GM23248 (cell line): ENCODE measurements around the gene SGCA. TPM values are rescaled to one million over a fixed set of nuclear protein-coding genes. Genes with fewer than 3 reads are reported as not detected.

Source experiments
- DNase-seq: peaks from one replicate; pipeline ENCODE4 v3.0.0-alpha.2; 2015
- H2AFZ ChIP-seq: fragments of 200-600 bp; sonication (generic); 2 replicates; pipeline ENCODE4 v1.6.1; 2016; ENCODE audit warnings: antibody characterized with exemption
- H3F3A ChIP-seq: fragments of 200-600 bp; sonication (generic); 2 replicates; pipeline ENCODE4 v1.6.1; 2016; ENCODE audit warnings: mild to moderate bottlenecking, antibody characterized with exemption, mixed run types; ENCODE audit not compliant: insufficient read depth
- H3K27ac ChIP-seq: fragments of 200-600 bp; sonication (generic); 2 replicates; pipeline ENCODE4 v1.5.1; 2016; ENCODE audit warnings: mild to moderate bottlenecking
- H3K27me3 ChIP-seq: fragments of 200-600 bp; sonication (generic); replicated peaks from 2 replicates; pipeline ENCODE4 v1.6.1; 2016; ENCODE audit warnings: mild to moderate bottlenecking; ENCODE audit not compliant: insufficient read depth
- H3K36me3 ChIP-seq: fragments of 200-600 bp; sonication (generic); 2 replicates; pipeline ENCODE4 v1.6.1; 2016; ENCODE audit warnings: low read depth, mild to moderate bottlenecking
- H3K4me1 ChIP-seq: fragments of 200-600 bp; sonication (generic); 2 replicates; pipeline ENCODE4 v1.6.1; 2016; ENCODE audit warnings: mild to moderate bottlenecking; ENCODE audit not compliant: insufficient read depth
- H3K4me2 ChIP-seq: fragments of 200-600 bp; sonication (generic); one replicate; pipeline ENCODE4 v1.6.1; 2016; ENCODE audit warnings: mild to moderate bottlenecking; ENCODE audit not compliant: unreplicated experiment
- H3K4me3 ChIP-seq: fragments of 200-600 bp; sonication (generic); 2 replicates; pipeline ENCODE4 v1.5.1; 2016; ENCODE audit warnings: mild to moderate bottlenecking
- H3K79me2 ChIP-seq: fragments of 200-600 bp; sonication (generic); 2 replicates; pipeline ENCODE4 v1.6.1; 2016; ENCODE audit warnings: mild to moderate bottlenecking; ENCODE audit not compliant: insufficient read depth
- H3K9ac ChIP-seq: fragments of 200-600 bp; sonication (generic); 2 replicates; pipeline ENCODE4 v1.6.1; 2016; ENCODE audit warnings: mild to moderate bottlenecking
- H3K9me2 ChIP-seq: fragments of 200-600 bp; sonication (generic); 2 replicates; pipeline ENCODE4 v1.6.1; 2016; ENCODE audit warnings: mixed run types, mild to moderate bottlenecking, moderate library complexity; ENCODE audit not compliant: insufficient read depth
- H3K9me3 ChIP-seq: fragments of 200-600 bp; sonication (generic); one replicate; pipeline ENCODE4 v1.6.1; 2017; ENCODE audit warnings: low read depth
- H4K20me1 ChIP-seq: fragments of 200-600 bp; sonication (generic); 2 replicates; pipeline ENCODE4 v1.6.0; 2016; ENCODE audit not compliant: insufficient read depth
- EZH2 ChIP-seq: fragments of 200-600 bp; sonication (generic); IDR thresholded peaks from 2 replicates; pipeline ENCODE4 v1.6.1; 2018; ENCODE audit warnings: antibody characterized with exemption, mild to moderate bottlenecking; ENCODE audit not compliant: insufficient read depth, poor library complexity, severe bottlenecking
- EZH2phosphoT487 ChIP-seq: fragments of 200-600 bp; sonication (generic); IDR thresholded peaks from 2 replicates; pipeline ENCODE4 v1.6.1; 2018; ENCODE audit warnings: antibody characterized with exemption, moderate library complexity, mild to moderate bottlenecking, low read depth; ENCODE audit not compliant: insufficient read depth
- WGBS, 2 experiments: methylation state at CpG; one replicate each; pipeline ENCODE4 v1.1.6; 2015 to 2017; ENCODE audit warnings: low lambda C conversion rate in 2 of 2, low coverage in 1 of 2; ENCODE audit errors: missing lambda C conversion rate in 2 of 2; 5-methylcytosine and 5-hydroxymethylcytosine counted together
- in situ Hi-C: fragments of 300-500 bp; cut with MboI; formaldehyde crosslinking; loops from 2 replicates; pipeline ENCODE4 v1.15.0; 2020
- polyA plus RNA-seq: library from polyadenylated mRNA; unstranded; fragments of >200 nt; fragmentation: Nextera tagmentation; extraction: Ambion mirVana; gene quantifications from 2 replicates; pipeline ENCODE4 v1.2.1, GENCODE V29; 2016
- total RNA-seq: library from RNA; depleted of rRNA; stranded (reverse); fragments of >200 nt; shearing (Covaris generic); gene quantifications from 2 replicates; pipeline ENCODE4 v1.2.3, GENCODE V29; 2014

Gene SGCA
- total and polyA plus RNA-seq, 2 experiments from 2014 or later, result 1.8 TPM; not detected in 1

GRCh38 chr17:50188531-50188920, 22.7 kb downstream of the SGCA start:
- Histone ChIP-seq H3K27me3 (no peaks in the 10 kb centered on the region), H3F3A (peaks cover 93% of the 10 kb centered on the region), H3K36me3 (peaks cover 59% of the 10 kb centered on the region), H2AFZ (no peak overlapping the region), H3K4me1 (peaks cover 36% of the 10 kb centered on the region), H3K9ac (peak overlapping the region; percentile 100), H4K20me1 (no peaks in the 10 kb centered on the region), H3K79me2 (peaks cover 21% of the 10 kb centered on the region), H3K27ac (peak overlapping the region; percentile 100), H3K4me3 (no peak overlapping the region), H3K9me2 (no peaks in the 10 kb centered on the region), H3K9me3 (no peaks in the 10 kb centered on the region), H3K4me2 (peak overlapping the region; percentile 12)
- peak; percentile 60 for DNase-seq
- in situ Hi-C loops, result no loop called here
- TF ChIP-seq EZH2 (no peak), EZH2phosphoT487 (no peak)
- WGBS, 2 experiments, result 9 to 14% methylated on average over 13 of the region's 13 CpGs

GRCh38 chr17:50188921-50189549, 23.2 kb downstream of the SGCA start:
- in situ Hi-C loops, result no loop called here
- Histone ChIP-seq H4K20me1 (no peaks in the 10 kb centered on the region), H3K4me2 (peak overlapping the region; percentile 27), H3K4me1 (peaks cover 41% of the 10 kb centered on the region), H3F3A (peaks cover 93% of the 10 kb centered on the region), H3K9ac (peak overlapping the region; percentile 100), H3K9me3 (no peaks in the 10 kb centered on the region), H2AFZ (no peak overlapping the region), H3K27me3 (no peaks in the 10 kb centered on the region), H3K4me3 (peak overlapping the region; percentile 20), H3K36me3 (peaks cover 59% of the 10 kb centered on the region), H3K9me2 (no peaks in the 10 kb centered on the region), H3K27ac (peak overlapping the region; percentile 100), H3K79me2 (peaks cover 26% of the 10 kb centered on the region)
- TF ChIP-seq EZH2phosphoT487 (no peak), EZH2 (no peak)
- WGBS, 2 experiments, result 31 to 35% methylated on average over 10 to 11 of the region's 11 CpGs
- peak; percentile 63 for DNase-seq

DNA sequence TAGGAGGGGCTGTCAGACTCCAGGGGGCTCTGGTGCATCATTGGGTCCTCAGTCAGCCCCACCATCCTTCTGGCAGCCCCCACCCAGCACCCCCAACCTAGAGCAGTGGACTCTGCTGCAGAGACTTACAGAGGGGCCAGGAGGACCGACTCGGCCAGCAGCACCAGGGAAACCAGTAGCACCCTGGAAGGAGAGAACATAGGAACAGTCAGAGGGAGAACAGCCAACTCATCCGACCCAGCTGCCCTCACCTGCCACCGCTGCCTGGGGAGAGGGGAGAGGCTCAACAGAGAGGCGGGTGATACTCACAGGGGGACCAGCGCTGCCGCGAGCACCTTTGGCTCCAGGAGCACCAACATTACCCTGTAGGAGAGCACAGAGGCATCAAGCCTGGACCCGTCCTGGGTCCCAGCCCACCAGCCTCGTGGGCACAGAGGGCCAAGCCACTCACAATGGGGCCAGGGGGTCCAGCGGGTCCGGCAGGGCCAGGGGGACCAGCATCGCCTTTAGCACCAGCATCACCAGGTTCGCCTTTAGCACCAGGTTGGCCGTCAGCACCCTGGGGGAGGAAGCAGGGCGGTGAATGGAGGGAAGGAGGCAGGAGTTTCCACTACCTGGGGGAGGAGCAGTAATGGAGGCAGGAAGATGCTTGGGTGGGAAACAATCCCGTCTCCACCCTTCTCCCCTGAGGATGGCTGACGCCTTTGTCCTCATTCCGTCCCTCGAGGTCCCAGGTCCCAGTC, 23.9 kb downstream of the SGCA start:
- DNase-seq, result peak; percentile 75
- Histone ChIP-seq H4K20me1 (no peaks in the 10 kb centered on the region), H2AFZ (no peak overlapping the region), H3F3A (peaks cover 92% of the 10 kb centered on the region), H3K27ac (peak overlapping the region; percentile 100), H3K79me2 (peaks cover 33% of the 10 kb centered on the region), H3K4me2 (peak overlapping the region; percentile 20), H3K9me2 (no peaks in the 10 kb centered on the region), H3K36me3 (peaks cover 59% of the 10 kb centered on the region), H3K4me3 (peak overlapping the region; percentile 20), H3K9me3 (no peaks in the 10 kb centered on the region), H3K9ac (peak overlapping the region; percentile 100), H3K27me3 (no peaks in the 10 kb centered on the region), H3K4me1 (peaks cover 47% of the 10 kb centered on the region)
- 14 to 16% methylated on average over 17 to 20 of the region's 20 CpGs for WGBS, 2 experiments
- in situ Hi-C loops, result no loop called here
- TF ChIP-seq EZH2 (no peak), EZH2phosphoT487 (no peak)

GRCh38 chr17:50190293-50190602, 24.4 kb downstream of the SGCA start:
- H3K4me1 ChIP-seq, result peaks cover 49% of the 10 kb centered on the region
- peak overlapping the region; percentile 20; the same call in 1 of the 2 replicates for H3K4me3 ChIP-seq
- H3K36me3 ChIP-seq, result peaks cover 58% of the 10 kb centered on the region
- peaks cover 92% of the 10 kb centered on the region for H3F3A ChIP-seq
- H2AFZ ChIP-seq, result no peak overlapping the region
- H3K9me3 ChIP-seq, result no peaks in the 10 kb centered on the region
- no peaks in the 10 kb centered on the region for H3K9me2 ChIP-seq
- peak overlapping the region; percentile 7 for H3K4me2 ChIP-seq
- in situ Hi-C loops, result no loop called here
- 28 to 41% methylated on average over 5 to 8 of the region's 8 CpGs for WGBS, 2 experiments
- H3K27ac ChIP-seq, result peak overlapping the region; percentile 100
- H3K9ac ChIP-seq, result peak overlapping the region; percentile 100
- peaks cover 39% of the 10 kb centered on the region for H3K79me2 ChIP-seq
- peak; percentile 58 for DNase-seq
- no peaks in the 10 kb centered on the region for H3K27me3 ChIP-seq
- no peaks in the 10 kb centered on the region for H4K20me1 ChIP-seq
- TF ChIP-seq EZH2phosphoT487, result no peak
- no peak for TF ChIP-seq EZH2
